Body of pancreas (tissue), 4 donors: Measurements from ENCODE around the gene AJAP1. TPM values are rescaled to one million over a fixed set of nuclear protein-coding genes. Genes with fewer than 3 reads are reported as not detected.
"Not testable (repeated sequence)": the region's sequence is repeated elsewhere in the genome, so short reads cannot be mapped to it uniquely, and the experiment has no call there.

Experiments used
- ATAC-seq: fragments of 150-250 bp; one replicate; pipeline ENCODE4 v1.9.1; 2016
- DNase-seq, 4 donors: peaks; one replicate each; pipeline ENCODE4 v3.0.0-alpha.2; 2019
- H3K27ac ChIP-seq, 4 donors: fragments of 200-600 bp; sonication (generic); 1 replicate in 3 of 4; 2 replicates in 1 of 4; pipeline versions ENCODE4 v1.5.1 to v1.6.1; 2016 to 2019; ENCODE audit warnings: mild to moderate bottlenecking in 1 of 4, mixed read lengths in 1 of 4, moderate library complexity in 1 of 4
- H3K27me3 ChIP-seq, 2 donors: fragments of 200-600 bp; sonication (generic); one replicate each; pipeline ENCODE4 v1.6.0; 2016; ENCODE audit warnings: mild to moderate bottlenecking in 1 of 2
- H3K36me3 ChIP-seq, 2 donors: fragments of 200-600 bp; sonication (generic); replicated peaks in 1 of 2; 2 replicates each; pipeline ENCODE4 v1.5.1; 2016; ENCODE audit warnings: low read depth in 2 of 2; ENCODE audit not compliant: insufficient read depth in 1 of 2
- H3K4me1 ChIP-seq: fragments of 200-600 bp; sonication (generic); one replicate; pipeline ENCODE4 v1.6.0; 2016
- H3K4me3 ChIP-seq, 2 donors: fragments of 200-600 bp; sonication (generic); 1 replicate in 1 of 2; 2 replicates in 1 of 2; pipeline ENCODE4 v1.5.1; 2016 to 2019
- H3K9me3 ChIP-seq, 3 donors: fragments of 200-600 bp; sonication (generic); 1 replicate in 2 of 3; 2 replicates in 1 of 3; pipeline ENCODE4 v1.5.1; 2016
- CTCF ChIP-seq, 7 experiments: fragments of 450-650 bp in 4 of 7; fragments of 200-600 bp in 3 of 7; sonication (generic) in 3 of 7; IDR thresholded peaks; one replicate each; pipeline ENCODE4 v1.5.1; 2016 to 2019; ENCODE audit warnings: antibody characterized with exemption in 7 of 7
- POLR2A ChIP-seq, 3 donors: fragments of 450-650 bp; IDR thresholded peaks; one replicate each; pipeline ENCODE4 v1.6.1; 2016; ENCODE audit warnings: antibody characterized with exemption in 3 of 3, mild to moderate bottlenecking in 2 of 3
- WGBS, 2 donors: methylation state at CpG; one replicate each; pipeline ENCODE4 v1.1.5; 2017; 5-methylcytosine and 5-hydroxymethylcytosine counted together
- intact Hi-C: fragments of 100-400 bp; cut with DNase I; formaldehyde crosslinking; loops from one replicate; pipeline ENCODE4 v1.15.1; 2023
- total RNA-seq, 2 donors: library from RNA; depleted of rRNA; stranded (reverse); fragments of >200 nt; gene quantifications; one replicate each; pipeline ENCODE4 v1.1.0, GENCODE V29; 2016

The AJAP1 gene
- total RNA-seq, 2 donors from 2014 or later = 0.66 to 2.9 TPM

GRCh38 chr1:4616831-4617465 lies 37.5 kb upstream of the AJAP1 start:
- no peak for DNase-seq

GRCh38 chr1:4617506-4617905 lies 36.9 kb upstream of the AJAP1 start:
- H3K36me3 ChIP-seq = no peaks in the 10 kb centered on the region
- no peak overlapping the region for H3K4me3 ChIP-seq
- H3K4me1 ChIP-seq = no peaks in the 10 kb centered on the region
- intact Hi-C loops = no loop called here
- TF ChIP-seq CTCF (IDR thresholded peaks at IDR 0.05) = no peak
- H3K27ac ChIP-seq = no peak overlapping the region
- 87 to 97% methylated on average over 5 to 6 of the region's 6 CpGs for WGBS, 2 donors
- no peak for ATAC-seq
- no peaks in the 10 kb centered on the region for H3K27me3 ChIP-seq
- no peak for DNase-seq
- H3K9me3 ChIP-seq = no peaks in the 10 kb centered on the region

More at GRCh38 chr1:4616831-4617465, 37.5 kb upstream of the AJAP1 start:
- H3K4me1 ChIP-seq = no peaks in the 10 kb centered on the region
- H3K27me3 ChIP-seq = no peaks in the 10 kb centered on the region
- no peak overlapping the region for H3K4me3 ChIP-seq
- no peaks in the 10 kb centered on the region for H3K9me3 ChIP-seq
- no peaks in the 10 kb centered on the region for H3K36me3 ChIP-seq
- intact Hi-C loops = no loop called here
- ATAC-seq = no peak
- TF ChIP-seq CTCF (IDR thresholded peaks at IDR 0.05) (no peak), POLR2A (IDR thresholded peaks at IDR 0.05) (no peak)
- no peak overlapping the region for H3K27ac ChIP-seq
- 74 to 93% methylated on average over 2 to 18 of the region's 18 CpGs for WGBS, 2 donors

GRCh38 chr1:4618827-4619226 lies 35.6 kb upstream of the AJAP1 start:
- H3K4me3 ChIP-seq, H3K27ac ChIP-seq, H3K9me3 ChIP-seq, ATAC-seq, H3K27me3 ChIP-seq, intact Hi-C loops, H3K4me1 ChIP-seq, DNase-seq, H3K36me3 ChIP-seq: not testable (repeated sequence)
- 95 to 100% methylated on average over 3 of the region's 3 CpGs for WGBS, 2 donors

- Histone ChIP-seq H3K9me3 (no peaks in the 10 kb centered on the region), H3K27ac (no peak overlapping the region), H3K36me3 (no peaks in the 10 kb centered on the region), H3K4me3 (no peak overlapping the region), H3K4me1 (no peaks in the 10 kb centered on the region), H3K27me3 (no peaks in the 10 kb centered on the region)
- TF ChIP-seq POLR2A (IDR thresholded peaks at IDR 0.05) (no peak), CTCF (IDR thresholded peaks at IDR 0.05) (no peak)
- DNase-seq = no peak
- ATAC-seq = no peak
- 51 to 68% methylated on average over 4 to 5 of the region's 5 CpGs for WGBS, 2 donors
- intact Hi-C loops = no loop called here
Observed at GRCh38 chr1:4621646-4622045, 32.8 kb upstream of the AJAP1 start.

- H3K4me1 ChIP-seq = no peaks in the 10 kb centered on the region
- no peaks in the 10 kb centered on the region for H3K9me3 ChIP-seq
- no peak overlapping the region for H3K27ac ChIP-seq
- no peak overlapping the region for H3K4me3 ChIP-seq
- ATAC-seq (no peak), DNase-seq (no peak)
- no peaks in the 10 kb centered on the region for H3K27me3 ChIP-seq
- TF ChIP-seq POLR2A (IDR thresholded peaks at IDR 0.05) (no peak), CTCF (IDR thresholded peaks at IDR 0.05) (no peak)
- H3K36me3 ChIP-seq = no peaks in the 10 kb centered on the region
- 60 to 79% methylated on average over 6 to 10 of the region's 10 CpGs for WGBS, 2 donors
- intact Hi-C loops = no loop called here
Observed at GRCh38 chr1:4622821-4623220, 31.6 kb upstream of the AJAP1 start.
